Tongue (tissue), 2 donors: ENCODE measurements around the gene RNF128. TPM values are rescaled to one million over a fixed set of nuclear protein-coding genes. Genes with fewer than 3 reads are reported as not detected.

ENCODE experiments used
- DNase-seq: peaks from one replicate; pipeline ENCODE4 v3.0.0-alpha.2; 2015
- total RNA-seq: library from RNA; depleted of rRNA; stranded (reverse); fragments of >200 nt; gene quantifications from one replicate; pipeline ENCODE4 v1.2.3, GENCODE V29; 2014

Gene RNF128
- total RNA-seq: 4.4 TPM

GRCh38 chrX:106726485-106727437, at the start of gene RNF128:
Gene RNF128 (plus strand): TSS chrX:106726701. CDS start chrX:106726914, 213 bp downstream.
- peak; percentile 27 for DNase-seq

- DNase-seq: no peak
Observed at GRCh38 chrX:106680716-106681115, 45.8 kb upstream of the RNF128 start.

GRCh38 chrX:106684207-106684606, 42.3 kb upstream of the RNF128 start:
- DNase-seq: no peak

GRCh38 chrX:106692425-106693065, 34.0 kb upstream of the RNF128 start:
- DNase-seq: no peak

GRCh38 chrX:106696502-106696901, 30.0 kb upstream of the RNF128 start:
- no peak for DNase-seq

- no peak for DNase-seq
Observed at GRCh38 chrX:106698693-106699092, 27.8 kb upstream of the RNF128 start.

GRCh38 chrX:106702636-106703035, 23.9 kb upstream of the RNF128 start:
- DNase-seq: no peak

- no peak for DNase-seq
Observed at GRCh38 chrX:106706466-106706865, 20.0 kb upstream of the RNF128 start.

GRCh38 chrX:106707771-106708454, 18.6 kb upstream of the RNF128 start:
- peak; percentile 5 for DNase-seq

- no peak for DNase-seq
Observed at GRCh38 chrX:106710771-106711170, 15.7 kb upstream of the RNF128 start.

- no peak for DNase-seq
Observed at GRCh38 chrX:106711375-106711774, 15.1 kb upstream of the RNF128 start.

GRCh38 chrX:106716004-106716403, 10.5 kb upstream of the RNF128 start:
- DNase-seq: no peak

GRCh38 chrX:106716463-106716862, 10.0 kb upstream of the RNF128 start:
- DNase-seq: no peak

- no peak for DNase-seq
Observed at GRCh38 chrX:106718709-106719108, 7.8 kb upstream of the RNF128 start.

- no peak for DNase-seq
Observed at GRCh38 chrX:106725931-106726330, 570 bp upstream of the RNF128 start.

GRCh38 chrX:106728337-106728736, 1.8 kb downstream of the RNF128 start:
- no peak for DNase-seq

- no peak for DNase-seq
Observed at GRCh38 chrX:106730401-106730800, 3.9 kb downstream of the RNF128 start.

- no peak for DNase-seq
Observed at GRCh38 chrX:106731590-106731989, 5.1 kb downstream of the RNF128 start.

- DNase-seq: no peak
Observed at GRCh38 chrX:106734827-106735226, 8.3 kb downstream of the RNF128 start.

GRCh38 chrX:106740193-106740780, 13.8 kb downstream of the RNF128 start:
- DNase-seq: no peak

- peak; percentile 1 for DNase-seq
Observed at GRCh38 chrX:106742193-106742592, 15.7 kb downstream of the RNF128 start.

- no peak for DNase-seq
Observed at GRCh38 chrX:106742805-106743204, 16.3 kb downstream of the RNF128 start.

- DNase-seq: no peak
Observed at GRCh38 chrX:106748377-106748776, 21.9 kb downstream of the RNF128 start.
